ENCODE results near the gene PIK3R2.

GRCh38 chr19:18122860-18123795 is 29.8 kb upstream of the PIK3R2 start:
- TF ChIP-seq, protein P1, sequence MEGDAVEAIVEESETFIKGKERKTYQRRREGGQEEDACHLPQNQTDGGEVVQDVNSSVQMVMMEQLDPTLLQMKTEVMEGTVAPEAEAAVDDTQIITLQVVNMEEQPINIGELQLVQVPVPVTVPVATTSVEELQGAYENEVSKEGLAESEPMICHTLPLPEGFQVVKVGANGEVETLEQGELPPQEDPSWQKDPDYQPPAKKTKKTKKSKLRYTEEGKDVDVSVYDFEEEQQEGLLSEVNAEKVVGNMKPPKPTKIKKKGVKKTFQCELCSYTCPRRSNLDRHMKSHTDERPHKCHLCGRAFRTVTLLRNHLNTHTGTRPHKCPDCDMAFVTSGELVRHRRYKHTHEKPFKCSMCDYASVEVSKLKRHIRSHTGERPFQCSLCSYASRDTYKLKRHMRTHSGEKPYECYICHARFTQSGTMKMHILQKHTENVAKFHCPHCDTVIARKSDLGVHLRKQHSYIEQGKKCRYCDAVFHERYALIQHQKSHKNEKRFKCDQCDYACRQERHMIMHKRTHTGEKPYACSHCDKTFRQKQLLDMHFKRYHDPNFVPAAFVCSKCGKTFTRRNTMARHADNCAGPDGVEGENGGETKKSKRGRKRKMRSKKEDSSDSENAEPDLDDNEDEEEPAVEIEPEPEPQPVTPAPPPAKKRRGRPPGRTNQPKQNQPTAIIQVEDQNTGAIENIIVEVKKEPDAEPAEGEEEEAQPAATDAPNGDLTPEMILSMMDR (IDR thresholded peaks at IDR 0.05), result no peak
- TF ChIP-seq, protein P2, sequence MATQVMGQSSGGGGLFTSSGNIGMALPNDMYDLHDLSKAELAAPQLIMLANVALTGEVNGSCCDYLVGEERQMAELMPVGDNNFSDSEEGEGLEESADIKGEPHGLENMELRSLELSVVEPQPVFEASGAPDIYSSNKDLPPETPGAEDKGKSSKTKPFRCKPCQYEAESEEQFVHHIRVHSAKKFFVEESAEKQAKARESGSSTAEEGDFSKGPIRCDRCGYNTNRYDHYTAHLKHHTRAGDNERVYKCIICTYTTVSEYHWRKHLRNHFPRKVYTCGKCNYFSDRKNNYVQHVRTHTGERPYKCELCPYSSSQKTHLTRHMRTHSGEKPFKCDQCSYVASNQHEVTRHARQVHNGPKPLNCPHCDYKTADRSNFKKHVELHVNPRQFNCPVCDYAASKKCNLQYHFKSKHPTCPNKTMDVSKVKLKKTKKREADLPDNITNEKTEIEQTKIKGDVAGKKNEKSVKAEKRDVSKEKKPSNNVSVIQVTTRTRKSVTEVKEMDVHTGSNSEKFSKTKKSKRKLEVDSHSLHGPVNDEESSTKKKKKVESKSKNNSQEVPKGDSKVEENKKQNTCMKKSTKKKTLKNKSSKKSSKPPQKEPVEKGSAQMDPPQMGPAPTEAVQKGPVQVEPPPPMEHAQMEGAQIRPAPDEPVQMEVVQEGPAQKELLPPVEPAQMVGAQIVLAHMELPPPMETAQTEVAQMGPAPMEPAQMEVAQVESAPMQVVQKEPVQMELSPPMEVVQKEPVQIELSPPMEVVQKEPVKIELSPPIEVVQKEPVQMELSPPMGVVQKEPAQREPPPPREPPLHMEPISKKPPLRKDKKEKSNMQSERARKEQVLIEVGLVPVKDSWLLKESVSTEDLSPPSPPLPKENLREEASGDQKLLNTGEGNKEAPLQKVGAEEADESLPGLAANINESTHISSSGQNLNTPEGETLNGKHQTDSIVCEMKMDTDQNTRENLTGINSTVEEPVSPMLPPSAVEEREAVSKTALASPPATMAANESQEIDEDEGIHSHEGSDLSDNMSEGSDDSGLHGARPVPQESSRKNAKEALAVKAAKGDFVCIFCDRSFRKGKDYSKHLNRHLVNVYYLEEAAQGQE (IDR thresholded peaks at IDR 0.05; ENCODE audit: insufficient read depth in 1 of 2, low read depth in 2 of 2, low read length in 1 of 2), result no peak
- no peak for TF ChIP-seq POLR2AphosphoS5 (IDR thresholded peaks at IDR 0.05; ENCODE audit: low read depth, low read length)
- no peak for TF ChIP-seq TCF7L2 (IDR thresholded peaks at IDR 0.05; ENCODE audit: low read depth, low read length)

Measured in Panc1 (cell line).